ENCODE measurements around the gene DPM3.
A peak's percentile ranks its signal among the peaks of the same experiment; 100 is the strongest.
"Not testable (repeated sequence)": the region's sequence is repeated elsewhere in the genome, so short reads cannot be mapped to it uniquely, and the experiment has no call there.

DPM3 gene

GRCh38 chr1:155167166-155168104 is 27.1 kb upstream of the DPM3 start:
- no peaks in the 10 kb centered on the region for H3K27me3 ChIP-seq (replicated peaks; ENCODE audit: insufficient read depth, low read length)
- peak overlapping the region; percentile 60 for H3K4me2 ChIP-seq (ENCODE audit: low read depth, low read length)
- DNase-seq, result peak; percentile 93
- no peaks in the 10 kb centered on the region for H3K36me3 ChIP-seq (replicated peaks; ENCODE audit: insufficient read depth, low read length)
- TF ChIP-seq EZH2 (optimal IDR thresholded peaks at IDR 0.05; ENCODE audit: low read depth, low read length) (no peak), EZH2phosphoT487 (IDR thresholded peaks at IDR 0.05; ENCODE audit: low read length) (no peak), CTCF (IDR thresholded peaks at IDR 0.05; ENCODE audit: low read length) (peak; percentile 99)
- no peaks in the 10 kb centered on the region for H3K9me3 ChIP-seq (replicated peaks; ENCODE audit: insufficient read depth, low read length)
- H3K4me3 ChIP-seq (ENCODE audit: low read length), result peak overlapping the region; percentile 20; the same call in 1 of the 2 replicates
- H3K79me2 ChIP-seq (ENCODE audit: low read length), result peaks cover 12% of the 10 kb centered on the region
- no peaks in the 10 kb centered on the region for H3K9me2 ChIP-seq (replicated peaks; ENCODE audit: insufficient read depth, low read length)
- peak overlapping the region; percentile 62 for H2AFZ ChIP-seq (ENCODE audit: low read length)
- H3K9ac ChIP-seq (ENCODE audit: low read length), result no peak overlapping the region
- peaks cover 10% of the 10 kb centered on the region for H3K4me1 ChIP-seq (ENCODE audit: low read length)
- H3K27ac ChIP-seq (ENCODE audit: low read length), result no peak overlapping the region
- H3F3A ChIP-seq (ENCODE audit: insufficient read depth, low read length), result 0 out of 2 replicates have a peak, but pooled peaks cover 5% of the 10 kb centered on the region
- no peaks in the 10 kb centered on the region for H4K20me1 ChIP-seq (ENCODE audit: insufficient read depth, low read length)

- Histone ChIP-seq H3K36me3 (replicated peaks; ENCODE audit: insufficient read depth, low read length) (no peaks in the 10 kb centered on the region), H3K9me3 (replicated peaks; ENCODE audit: insufficient read depth, low read length) (no peaks in the 10 kb centered on the region), H3K79me2 (ENCODE audit: low read length) (peaks cover 4% of the 10 kb centered on the region), H3K4me3 (ENCODE audit: low read length) (no peak overlapping the region), H3F3A (ENCODE audit: insufficient read depth, low read length) (0 out of 2 replicates have a peak, but pooled peaks cover 5% of the 10 kb centered on the region), H3K27me3 (replicated peaks; ENCODE audit: insufficient read depth, low read length) (no peaks in the 10 kb centered on the region), H3K27ac (ENCODE audit: low read length) (no peak overlapping the region), H2AFZ (ENCODE audit: low read length) (no peak overlapping the region), H3K4me1 (ENCODE audit: low read length) (peaks cover 3% of the 10 kb centered on the region; the same call in 1 of the 2 replicates), H3K4me2 (ENCODE audit: low read depth, low read length) (no peak overlapping the region), H3K9me2 (replicated peaks; ENCODE audit: insufficient read depth, low read length) (no peaks in the 10 kb centered on the region), H3K9ac (ENCODE audit: low read length) (no peak overlapping the region), H4K20me1 (ENCODE audit: insufficient read depth, low read length) (no peaks in the 10 kb centered on the region)
- DNase-seq, result no peak
- TF ChIP-seq EZH2 (optimal IDR thresholded peaks at IDR 0.05; ENCODE audit: low read depth, low read length), result no peak
- no peak for TF ChIP-seq EZH2phosphoT487 (IDR thresholded peaks at IDR 0.05; ENCODE audit: low read length)
- TF ChIP-seq CTCF (IDR thresholded peaks at IDR 0.05; ENCODE audit: low read length), result no peak
Observed at GRCh38 chr1:155166471-155167165, 26.3 kb upstream of the DPM3 start.

DNA sequence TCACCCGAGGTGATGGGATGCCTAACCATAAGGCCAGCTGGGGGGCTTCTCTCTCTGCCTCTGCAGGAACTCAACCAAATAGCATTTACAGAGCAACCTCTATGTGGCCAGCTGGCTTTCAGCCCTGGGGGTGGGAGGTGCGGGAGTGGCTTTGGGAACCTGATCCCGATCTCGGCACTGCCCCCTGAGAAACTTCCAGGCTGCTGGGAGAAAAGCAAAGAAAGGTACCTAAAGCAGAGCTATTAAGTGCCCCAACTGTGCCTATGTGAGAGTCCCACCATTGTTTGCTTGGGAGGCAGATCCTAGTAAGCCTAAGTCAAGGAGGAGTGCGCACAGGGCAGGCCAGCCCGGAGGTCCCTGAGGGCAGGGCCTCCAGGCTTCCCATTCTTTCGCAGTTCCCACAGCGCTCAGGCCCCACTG is 25.7 kb upstream of the DPM3 start:
- H2AFZ ChIP-seq (ENCODE audit: low read length), result no peak overlapping the region
- TF ChIP-seq EZH2 (optimal IDR thresholded peaks at IDR 0.05; ENCODE audit: low read depth, low read length), result no peak
- TF ChIP-seq EZH2phosphoT487 (IDR thresholded peaks at IDR 0.05; ENCODE audit: low read length), result no peak
- TF ChIP-seq CTCF (IDR thresholded peaks at IDR 0.05; ENCODE audit: low read length), result no peak
- no peak overlapping the region for H3K4me2 ChIP-seq (ENCODE audit: low read depth, low read length)
- no peaks in the 10 kb centered on the region for H4K20me1 ChIP-seq (ENCODE audit: insufficient read depth, low read length)
- H3K9me3 ChIP-seq (replicated peaks; ENCODE audit: insufficient read depth, low read length), result no peaks in the 10 kb centered on the region
- no peak overlapping the region for H3K27ac ChIP-seq (ENCODE audit: low read length)
- H3K9ac ChIP-seq (ENCODE audit: low read length), result no peak overlapping the region
- DNase-seq, result no peak
- 0 out of 2 replicates have a peak, but pooled peaks cover 5% of the 10 kb centered on the region for H3F3A ChIP-seq (ENCODE audit: insufficient read depth, low read length)
- H3K36me3 ChIP-seq (replicated peaks; ENCODE audit: insufficient read depth, low read length), result no peaks in the 10 kb centered on the region
- peaks cover 3% of the 10 kb centered on the region; the same call in 1 of the 2 replicates for H3K4me1 ChIP-seq (ENCODE audit: low read length)
- no peaks in the 10 kb centered on the region for H3K79me2 ChIP-seq (ENCODE audit: low read length)
- no peak overlapping the region for H3K4me3 ChIP-seq (ENCODE audit: low read length)
- no peaks in the 10 kb centered on the region for H3K27me3 ChIP-seq (replicated peaks; ENCODE audit: insufficient read depth, low read length)
- H3K9me2 ChIP-seq (replicated peaks; ENCODE audit: insufficient read depth, low read length), result no peaks in the 10 kb centered on the region

DNA sequence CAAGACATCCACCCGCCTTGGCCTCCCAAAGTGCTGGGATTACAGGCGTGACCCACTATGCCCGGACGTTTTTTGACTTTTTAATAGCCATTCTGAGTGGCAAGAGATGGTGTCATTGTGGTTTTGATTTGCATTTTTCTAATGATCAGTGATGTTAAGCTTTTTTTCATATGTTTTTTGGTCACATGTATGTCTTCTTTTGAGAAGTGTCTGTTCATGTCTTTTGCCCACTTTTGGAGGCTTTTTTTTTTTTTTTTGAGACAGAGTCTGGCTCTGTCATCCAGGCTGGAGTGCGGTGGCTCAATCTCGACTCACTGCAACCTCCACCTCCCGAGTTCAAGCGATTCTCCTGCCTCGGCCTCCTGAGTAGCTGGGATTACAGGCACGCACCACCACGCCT is 24.3 kb upstream of the DPM3 start:
- not testable (repeated sequence) for DNase-seq; H3K27me3 ChIP-seq (replicated peaks; ENCODE audit: insufficient read depth, low read length); H3K4me2 ChIP-seq (ENCODE audit: low read depth, low read length); H4K20me1 ChIP-seq (ENCODE audit: insufficient read depth, low read length); H3K4me1 ChIP-seq (ENCODE audit: low read length); H3K79me2 ChIP-seq (ENCODE audit: low read length); H2AFZ ChIP-seq (ENCODE audit: low read length); H3K9me3 ChIP-seq (replicated peaks; ENCODE audit: insufficient read depth, low read length); H3F3A ChIP-seq (ENCODE audit: insufficient read depth, low read length); H3K4me3 ChIP-seq (ENCODE audit: low read length); H3K27ac ChIP-seq (ENCODE audit: low read length); H3K9ac ChIP-seq (ENCODE audit: low read length); H3K36me3 ChIP-seq (replicated peaks; ENCODE audit: insufficient read depth, low read length); H3K9me2 ChIP-seq (replicated peaks; ENCODE audit: insufficient read depth, low read length)

DNA sequence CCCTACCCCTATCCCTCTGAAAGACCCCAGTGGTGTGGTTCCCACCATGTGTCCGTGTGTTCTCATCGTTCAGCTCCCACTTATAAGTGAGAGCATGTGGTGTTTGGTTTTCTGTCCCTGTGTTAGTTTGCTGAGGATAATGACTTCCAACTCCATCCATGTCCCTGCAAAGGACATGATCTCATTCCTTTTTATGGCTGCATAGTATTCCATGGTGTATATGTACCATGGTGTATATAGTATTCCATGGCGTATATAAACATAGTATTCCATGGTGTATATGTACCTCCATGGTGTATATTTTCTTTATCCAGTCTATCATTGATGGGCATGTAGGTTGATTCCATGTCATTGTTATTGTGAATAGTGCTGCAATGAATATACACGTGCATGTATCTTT is 23.5 kb upstream of the DPM3 start:
- not testable (repeated sequence) for H3F3A ChIP-seq (ENCODE audit: insufficient read depth, low read length); H3K4me2 ChIP-seq (ENCODE audit: low read depth, low read length); H3K27ac ChIP-seq (ENCODE audit: low read length); H3K79me2 ChIP-seq (ENCODE audit: low read length); H4K20me1 ChIP-seq (ENCODE audit: insufficient read depth, low read length); H3K9me2 ChIP-seq (replicated peaks; ENCODE audit: insufficient read depth, low read length); DNase-seq; H3K4me3 ChIP-seq (ENCODE audit: low read length); H3K9me3 ChIP-seq (replicated peaks; ENCODE audit: insufficient read depth, low read length); H3K4me1 ChIP-seq (ENCODE audit: low read length); H3K9ac ChIP-seq (ENCODE audit: low read length); H2AFZ ChIP-seq (ENCODE audit: low read length); H3K36me3 ChIP-seq (replicated peaks; ENCODE audit: insufficient read depth, low read length)
- peaks cover 14% of the 10 kb centered on the region for H3K27me3 ChIP-seq (replicated peaks; ENCODE audit: insufficient read depth, low read length)
